Muscle of arm (tissue), 12 donors: Measurements from ENCODE around the gene CD44. TPM values are rescaled to one million over a fixed set of nuclear protein-coding genes. Genes with fewer than 3 reads are reported as not detected.

ENCODE experiments used
- DNase-seq: peaks from one replicate; pipeline ENCODE4 v3.0.0-alpha.2; 2013
- polyA plus RNA-seq, 12 donors: library from polyadenylated mRNA; unstranded; fragments of 120-200 nt; gene quantifications; one replicate each; pipeline ENCODE4 v1.2.1, GENCODE V29; 2013; ENCODE audit not compliant: insufficient read length in 12 of 12

CD44 gene
- polyA plus RNA-seq, 12 donors = 104 to 858 (median 184) TPM

DNA sequence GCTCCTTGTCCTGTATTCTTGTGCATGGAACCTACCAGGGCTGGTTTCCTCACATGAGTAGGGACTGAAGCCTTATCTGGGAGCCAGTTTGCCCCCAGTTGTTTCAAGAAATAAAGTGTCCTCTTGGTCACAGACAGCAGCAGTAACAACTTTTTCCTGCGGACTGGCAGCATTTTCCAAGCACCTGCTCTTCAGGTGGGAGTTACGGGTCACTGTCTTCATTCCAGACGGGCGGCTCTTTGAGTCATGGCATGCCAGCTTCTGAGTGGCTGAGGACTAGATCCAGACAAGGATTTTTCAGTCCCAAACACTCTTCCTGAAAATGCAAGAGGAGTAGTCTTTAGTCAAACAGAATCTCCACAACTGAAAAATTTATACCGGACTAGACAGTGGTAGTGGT, 2.7 kb upstream of the CD44 start:
- DNase-seq = no peak

DNA sequence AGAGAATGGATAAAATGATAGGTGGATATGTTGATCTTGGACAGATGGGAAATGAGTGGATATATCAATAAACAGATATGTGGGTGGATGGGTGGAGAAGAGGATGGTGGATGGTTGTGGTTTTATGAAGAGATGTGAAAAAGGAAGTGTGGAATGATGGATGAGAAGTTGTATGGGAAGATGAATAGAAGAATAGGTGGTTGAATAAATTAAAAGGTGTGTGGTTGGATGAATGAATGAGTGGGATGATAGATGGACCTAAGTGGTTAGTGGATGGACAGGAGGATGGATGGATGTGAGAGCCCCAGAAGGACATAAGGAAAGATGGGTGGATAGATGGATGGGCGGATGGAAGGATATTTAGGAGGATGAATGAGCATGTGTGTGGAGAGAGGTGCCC, 913 bp upstream of the CD44 start:
- no peak for DNase-seq

DNA sequence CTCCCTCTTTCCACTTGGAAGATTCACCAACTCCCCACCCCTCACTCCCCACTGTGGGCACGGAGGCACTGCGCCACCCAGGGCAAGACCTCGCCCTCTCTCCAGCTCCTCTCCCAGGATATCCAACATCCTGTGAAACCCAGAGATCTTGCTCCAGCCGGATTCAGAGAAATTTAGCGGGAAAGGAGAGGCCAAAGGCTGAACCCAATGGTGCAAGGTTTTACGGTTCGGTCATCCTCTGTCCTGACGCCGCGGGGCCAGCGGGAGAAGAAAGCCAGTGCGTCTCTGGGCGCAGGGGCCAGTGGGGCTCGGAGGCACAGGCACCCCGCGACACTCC, 397 bp upstream of the CD44 start:
- DNase-seq = no peak

DNA sequence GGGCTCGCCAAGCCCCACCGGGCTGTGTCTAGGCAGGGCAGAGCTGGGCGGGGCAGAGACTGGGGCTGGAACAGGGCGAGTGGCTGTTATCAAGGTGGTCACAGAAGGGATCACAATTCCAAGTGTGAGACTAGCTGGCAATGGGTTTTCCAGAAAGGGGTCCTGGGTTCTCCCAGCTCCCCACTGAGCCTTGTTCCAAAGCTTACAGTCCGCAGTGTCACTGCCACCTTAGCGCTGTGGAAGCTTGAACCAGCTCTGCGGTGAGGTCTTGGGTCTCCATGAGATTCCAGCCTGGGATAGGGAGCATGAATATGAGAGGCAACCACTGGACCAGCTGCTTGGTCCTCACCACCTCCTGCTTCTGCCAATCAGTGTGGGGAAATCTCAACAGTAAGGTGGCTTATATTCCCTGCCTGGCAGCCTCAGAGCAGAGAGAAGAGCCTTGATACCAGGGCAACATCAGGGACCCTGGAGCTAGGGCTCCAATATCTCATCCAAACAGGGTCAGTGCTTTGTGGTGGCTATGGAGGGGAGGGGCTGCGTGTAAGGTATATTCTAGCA, 831 bp downstream of the CD44 start:
- DNase-seq = peak; percentile 63

- DNase-seq = no peak
These were observed 2.1 kb downstream of the CD44 start for GRCh38 chr11:35141071-35141470.

DNA sequence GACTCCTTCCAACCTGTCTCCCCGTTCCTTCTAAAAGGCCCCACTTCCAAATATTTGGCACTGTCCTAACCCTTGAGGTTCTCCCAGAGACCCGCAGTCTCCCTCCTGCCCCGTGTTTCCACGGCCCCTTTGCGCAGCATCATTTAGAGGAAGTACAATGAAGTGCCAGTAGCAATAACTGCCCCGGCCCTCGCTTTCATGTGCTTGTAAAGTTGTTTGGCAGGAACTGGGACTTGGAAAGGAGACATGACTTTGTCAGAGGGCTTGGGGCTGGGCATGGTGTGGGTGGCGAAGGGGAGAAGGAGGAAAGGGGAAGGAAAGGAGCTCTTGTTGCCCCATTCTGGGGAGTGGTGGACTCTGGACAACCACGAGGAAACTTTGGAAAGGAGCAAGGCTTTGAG, 2.6 kb downstream of the CD44 start:
- no peak for DNase-seq

DNA sequence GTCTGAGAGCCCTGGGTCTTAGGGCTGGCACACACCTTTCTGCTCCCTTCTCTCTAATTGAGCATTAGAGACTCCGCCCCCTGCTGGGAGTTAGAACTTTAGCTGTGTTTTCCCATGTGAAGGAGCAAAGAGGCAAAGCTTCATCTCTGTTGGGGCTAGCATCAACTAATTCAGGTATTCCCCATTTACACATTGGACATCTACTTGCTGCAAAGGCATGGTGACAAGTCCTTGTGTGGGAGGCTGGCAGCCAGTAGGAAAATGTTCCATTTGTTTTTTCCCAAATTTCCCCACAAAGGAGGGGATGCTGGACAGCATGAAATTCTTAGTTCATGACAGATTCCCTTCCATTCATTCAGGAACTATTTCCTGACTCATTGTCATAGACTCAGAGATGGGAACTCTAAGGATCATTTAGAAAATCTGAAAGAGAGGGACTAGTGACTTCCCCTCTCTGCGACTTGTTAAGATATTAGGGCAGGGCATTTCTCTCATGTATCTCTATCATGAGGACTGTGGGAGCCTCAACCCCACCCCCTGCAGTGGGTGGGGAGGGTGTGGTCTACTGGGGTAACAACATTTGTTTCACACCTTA, 3.6 kb downstream of the CD44 start:
- no peak for DNase-seq

DNA sequence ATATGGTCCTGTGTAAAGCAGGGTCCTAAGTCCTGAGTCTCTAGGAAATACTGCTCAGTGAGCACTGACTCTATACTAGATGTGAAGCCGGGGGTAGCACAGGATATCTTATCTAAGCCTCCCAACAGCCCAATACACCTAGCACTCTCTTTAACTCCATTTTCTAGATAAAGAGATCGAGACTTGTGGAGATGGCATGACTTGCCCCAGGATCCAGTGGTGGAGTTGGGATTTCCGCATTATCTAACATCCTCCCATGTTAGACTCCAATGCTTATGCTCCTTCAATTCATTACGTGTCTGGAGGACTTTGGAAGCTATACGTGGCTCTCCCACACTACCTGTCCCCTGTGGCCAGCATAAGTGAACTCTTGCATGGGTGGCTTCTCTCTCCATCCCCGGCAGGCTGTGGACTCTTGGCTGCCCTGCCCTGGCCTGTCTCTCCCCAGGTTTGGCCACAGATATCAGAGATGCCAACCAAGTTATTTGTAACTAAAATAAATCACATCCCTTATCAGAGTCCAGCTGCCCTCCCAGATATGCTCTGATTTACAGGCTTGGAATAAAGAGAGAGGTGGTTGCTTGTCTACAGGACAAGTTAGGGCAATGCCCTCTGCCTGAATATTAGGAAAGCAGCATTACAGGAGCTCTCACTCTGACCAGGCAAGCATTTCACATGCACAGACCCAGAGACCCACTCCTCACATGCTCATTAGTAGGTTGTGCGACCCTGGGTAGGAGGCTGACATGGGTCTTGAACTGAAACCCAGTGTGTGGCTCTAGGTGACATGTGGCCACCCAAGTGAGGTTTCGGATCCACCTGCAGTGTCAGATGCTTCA, 4.5 kb downstream of the CD44 start:
- no peak for DNase-seq

- no peak for DNase-seq
These were observed 5.3 kb downstream of the CD44 start for GRCh38 chr11:35144136-35144741.

- DNase-seq = no peak
These were observed 5.8 kb downstream of the CD44 start for GRCh38 chr11:35144806-35145205.

DNA sequence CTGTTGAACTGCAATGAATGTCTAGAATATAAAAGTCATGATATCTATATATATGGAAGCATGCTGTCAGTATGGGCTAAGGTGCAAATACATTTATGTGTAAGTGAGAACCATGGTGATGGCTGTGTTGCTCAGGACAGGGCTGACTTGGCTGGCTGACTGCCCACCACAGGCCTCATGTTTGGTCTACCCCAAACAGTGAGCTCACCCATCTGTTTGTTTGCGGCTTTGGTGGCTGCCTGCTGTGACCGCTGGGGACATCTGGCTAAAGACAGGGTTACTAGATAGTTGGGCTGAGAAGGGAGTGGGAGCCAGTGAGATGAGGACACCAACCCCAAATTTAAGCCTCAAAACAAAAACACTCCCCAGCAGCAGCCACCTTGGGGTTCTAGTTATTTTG, 6.3 kb downstream of the CD44 start:
- no peak for DNase-seq

DNA sequence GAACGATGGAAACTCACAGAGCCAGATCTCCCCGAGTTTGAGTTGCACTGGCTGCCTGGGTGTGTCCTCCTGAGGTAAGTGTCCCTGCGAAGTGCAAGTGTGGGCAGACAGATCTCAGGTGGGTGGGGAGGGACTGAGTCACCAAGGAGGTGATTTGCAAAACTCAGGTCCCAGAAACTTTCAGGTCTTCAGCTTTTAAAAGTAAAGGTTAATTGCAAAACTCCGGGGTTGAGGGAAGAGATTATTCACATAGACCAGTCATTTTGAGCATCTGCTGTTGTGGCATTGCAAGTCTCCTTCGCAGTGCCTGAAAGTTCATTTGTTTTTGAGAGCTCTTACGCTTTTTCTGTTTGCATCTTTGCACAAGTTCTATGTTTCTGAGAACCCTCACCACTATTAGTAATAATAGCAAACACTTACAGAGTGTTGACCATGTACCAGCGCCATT, 7.1 kb downstream of the CD44 start:
- no peak for DNase-seq

DNA sequence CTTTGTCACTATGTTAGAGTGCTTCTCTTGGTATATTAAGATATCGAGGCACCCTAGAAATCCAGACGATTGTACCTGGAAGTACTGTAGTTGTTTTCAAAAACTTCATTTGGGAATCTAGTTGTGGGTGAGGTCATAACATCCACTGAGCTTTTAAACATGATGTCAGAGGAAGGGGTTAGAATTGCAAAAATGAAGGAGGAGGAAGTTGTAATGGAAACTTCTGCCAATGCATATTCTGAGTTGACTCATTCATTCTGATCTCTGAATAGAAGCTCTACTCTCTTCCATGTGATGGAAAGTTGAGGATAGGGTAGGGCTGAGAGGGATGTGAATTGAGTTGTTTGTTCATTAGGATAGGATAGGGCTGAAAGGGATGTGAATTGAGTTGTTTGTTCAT, 7.7 kb downstream of the CD44 start:
- DNase-seq = no peak

DNA sequence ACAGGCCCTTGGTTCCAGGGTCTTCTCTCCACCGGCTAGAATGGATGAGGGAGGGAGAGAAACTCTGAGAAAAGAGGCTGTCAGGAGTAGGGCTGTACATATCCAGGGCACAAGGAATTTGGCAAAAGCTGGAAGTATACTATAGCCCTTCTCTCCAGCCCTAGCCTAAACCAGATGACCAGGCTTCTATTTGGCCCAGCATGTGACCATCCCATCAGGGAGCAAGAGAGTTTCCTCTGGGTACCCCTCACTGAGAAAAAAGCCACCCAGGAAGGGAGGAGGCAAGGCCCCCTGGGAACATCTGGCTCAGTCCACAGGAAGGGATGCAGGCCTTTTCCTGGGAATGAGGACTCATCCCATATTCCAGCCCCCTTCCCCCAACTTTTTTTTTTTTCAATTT, 8.3 kb downstream of the CD44 start:
- DNase-seq = no peak

DNA sequence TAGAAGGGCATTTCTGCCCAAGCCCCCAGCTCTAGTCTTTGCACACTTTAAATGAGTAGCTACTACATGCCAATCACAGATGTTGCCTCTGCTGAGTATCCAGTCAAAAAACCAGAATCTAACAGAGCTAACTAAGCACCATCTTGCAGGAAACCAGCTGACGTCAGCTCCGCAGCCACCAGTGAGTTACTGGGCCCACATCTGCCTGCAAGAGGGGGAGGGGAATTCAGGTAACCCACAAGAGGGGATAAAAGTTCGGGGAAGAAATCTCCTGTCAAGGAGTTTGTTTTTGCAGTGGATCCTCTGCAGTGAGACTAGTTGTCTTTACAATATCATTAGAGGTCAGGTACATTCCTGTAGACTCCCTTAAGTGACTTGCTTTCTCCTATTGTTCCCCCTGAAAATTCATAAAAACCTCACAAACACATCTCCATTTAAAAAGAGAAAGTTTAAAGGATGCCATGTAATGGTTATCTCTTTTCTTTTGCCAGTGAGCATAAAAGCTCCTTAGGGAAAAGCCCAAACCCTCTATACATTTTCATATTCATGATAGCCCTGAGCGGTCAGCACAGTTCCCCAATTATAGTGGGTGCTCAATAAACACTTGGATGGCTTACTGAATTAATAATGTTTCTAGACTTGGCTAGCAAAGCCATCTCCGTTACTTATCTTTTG, 9.3 kb downstream of the CD44 start:
- no peak for DNase-seq

DNA sequence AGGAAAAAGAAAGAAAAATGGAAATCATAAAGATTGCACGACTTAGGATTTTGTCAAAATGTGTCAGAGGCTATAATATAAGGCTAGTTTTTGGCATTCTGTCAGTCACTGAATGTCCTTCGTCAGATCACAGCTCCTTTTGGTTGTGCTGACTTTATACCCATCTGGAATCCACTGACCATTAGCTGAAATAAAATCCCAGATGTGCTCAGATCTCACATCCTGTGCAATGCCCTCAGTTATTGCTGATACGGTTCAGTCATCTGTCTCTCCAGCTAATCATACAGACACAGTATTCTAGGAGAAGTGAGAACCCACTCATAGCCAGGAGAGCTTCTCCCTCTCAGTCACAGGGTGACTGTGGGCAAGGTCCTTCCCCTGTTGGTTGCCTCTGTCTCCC, 11.5 kb downstream of the CD44 start:
- DNase-seq = no peak

DNA sequence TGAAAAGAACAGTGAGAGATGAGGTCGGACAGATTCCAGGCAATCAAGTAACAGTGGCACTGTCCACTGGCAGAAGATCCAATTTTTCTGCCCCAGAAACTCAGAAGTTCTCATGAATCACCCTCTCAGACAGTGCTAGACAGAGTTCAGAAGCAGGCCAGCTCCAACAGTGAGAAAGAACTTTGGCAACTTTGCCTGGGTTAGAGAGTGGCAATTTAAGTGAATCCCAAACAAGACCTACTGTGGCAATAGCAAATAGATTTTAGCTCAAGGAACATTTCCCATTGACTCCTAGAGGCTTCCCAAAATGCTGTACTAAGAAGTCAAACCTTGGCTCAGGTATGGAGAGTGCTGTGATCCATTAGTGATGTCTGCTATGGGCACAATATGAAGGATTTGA, 12.3 kb downstream of the CD44 start:
- no peak for DNase-seq

DNA sequence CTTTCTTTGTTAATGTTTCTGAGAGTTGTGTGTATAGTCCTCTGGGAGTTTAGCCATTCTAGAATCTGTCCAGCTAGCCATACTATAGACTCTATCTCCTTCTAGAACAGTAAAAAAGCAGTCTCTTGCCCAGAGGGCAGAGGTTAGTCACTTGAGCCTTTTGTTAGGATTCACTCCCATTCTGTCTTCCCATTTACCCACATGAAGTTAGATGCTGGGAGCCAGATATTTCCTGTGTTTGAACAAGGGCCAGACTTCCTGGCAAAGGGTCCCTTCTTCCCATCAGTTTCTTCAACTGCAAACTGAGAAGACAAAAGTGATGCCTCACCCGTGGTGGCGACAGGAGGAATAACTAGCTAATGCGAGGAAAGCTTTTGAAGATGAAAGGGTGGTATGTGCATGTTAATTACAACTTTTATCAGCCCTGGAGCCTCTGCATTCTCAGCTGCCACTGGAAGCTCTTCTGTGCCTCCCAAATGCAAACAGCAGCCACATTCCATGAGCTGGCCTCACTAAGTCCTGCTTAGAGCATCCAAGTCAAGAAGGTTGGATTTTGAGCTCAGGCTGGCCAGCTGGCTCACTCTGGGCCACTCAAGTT, 12.8 kb downstream of the CD44 start:
- no peak for DNase-seq

- no peak for DNase-seq
These were observed 13.6 kb downstream of the CD44 start for GRCh38 chr11:35152575-35152974.

DNA sequence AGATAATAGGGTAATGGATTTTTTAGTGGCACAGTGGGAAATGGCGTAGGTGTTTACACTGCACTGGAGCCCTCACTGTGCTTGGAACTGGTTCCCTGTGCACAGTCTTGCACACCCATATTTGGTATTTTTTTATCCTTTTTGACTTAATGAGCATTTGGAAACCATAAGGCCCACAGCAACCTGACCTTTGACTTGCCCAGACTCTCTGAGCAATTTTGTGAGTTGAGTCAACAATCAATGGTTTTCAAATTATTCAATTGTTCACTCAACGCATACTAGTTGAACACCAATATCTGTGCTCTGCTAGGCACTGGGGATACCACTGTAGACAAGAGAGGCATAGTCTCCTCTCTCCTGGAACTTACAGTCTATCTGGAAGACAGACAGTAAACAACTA, 14.3 kb downstream of the CD44 start:
- no peak for DNase-seq

DNA sequence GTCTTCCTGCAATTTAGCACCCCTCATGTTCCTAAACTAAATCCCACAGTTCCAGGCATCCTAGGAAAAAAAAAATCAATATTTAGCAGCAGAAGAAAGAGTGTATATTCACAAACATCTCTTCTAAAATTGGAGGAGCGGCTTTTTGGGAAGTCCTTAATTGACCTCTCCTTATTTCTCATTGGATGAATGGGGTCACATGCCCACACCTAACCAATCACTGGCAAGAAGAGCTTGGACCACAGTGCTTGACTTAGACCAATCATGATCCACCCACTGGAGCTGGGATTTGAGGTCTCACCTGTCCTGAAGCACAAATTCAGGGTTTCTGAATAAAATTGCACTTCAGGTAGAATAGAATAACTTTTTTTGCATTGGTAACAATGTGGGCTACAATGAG, 16.0 kb downstream of the CD44 start:
- DNase-seq = no peak

- DNase-seq = no peak
These were observed 16.7 kb downstream of the CD44 start for GRCh38 chr11:35155677-35156076.
